A549 (cell line): ENCODE measurements around the gene CD80. TPM values are rescaled to one million over a fixed set of nuclear protein-coding genes. Genes with fewer than 3 reads are reported as not detected.
"Not testable (repeated sequence)": the region's sequence is repeated elsewhere in the genome, so short reads cannot be mapped to it uniquely, and the experiment has no call there.

Source experiments
- ATAC-seq, 2 experiments: fragments of 200-7000 bp in 1 of 2; fragments of >200 bp in 1 of 2; cut with Nextera tagmentation in 1 of 2; cut with Tn5 transposase in 1 of 2; 3 replicates each; pipeline versions ENCODE4 v1.8.0 to v1.9.1; 2018 to 2020; ENCODE audit warnings: mild to moderate bottlenecking in 1 of 2, moderate library complexity in 1 of 2
- CTCF ChIA-PET: fragments of 300-600 bp; sonication (Branson Sonifier 250); formaldehyde crosslinking; extraction: SDS; loops from one replicate; lab custom pipeline; 2021; ENCODE audit warnings: antibody characterized with exemption, inconsistent platforms; lab: Yijun Ruan, JAX
- POLR2A ChIA-PET: fragments of 350-600 bp; formaldehyde crosslinking; extraction: SDS; loops from one replicate; lab custom pipeline; 2021; ENCODE audit warnings: antibody characterized with exemption, inconsistent platforms; lab: Yijun Ruan, JAX
- DNase-seq, 2 experiments: peaks; one replicate each; pipeline versions ENCODE4 v3.0.0 to v3.0.0-alpha.2; 2011 to 2016; ENCODE audit warnings: low read depth in 1 of 2, low spot score in 1 of 2
- FAIRE-seq: peaks from 2 replicates; lab custom pipeline; 2011; peaks lifted over from hg19 to GRCh38; lab: Jason Lieb, UNC
- H3K27ac ChIP-seq, 2 experiments: fragments of >200 bp; sonication (Bioruptor Twin); formaldehyde crosslinking; 3 replicates each; pipeline ENCODE4 v1.5.1; 2016 to 2017
- H3K4me1 ChIP-seq: fragments of >200 bp; sonication (Bioruptor Twin); formaldehyde crosslinking; 3 replicates; pipeline ENCODE4 v1.6.1; 2016
- H3K4me2 ChIP-seq: fragments of >200 bp; sonication (Bioruptor Twin); formaldehyde crosslinking; 3 replicates; pipeline ENCODE4 v1.6.1; 2016
- H3K4me3 ChIP-seq: fragments of >200 bp; sonication (Bioruptor Twin); formaldehyde crosslinking; 3 replicates; pipeline ENCODE4 v1.5.1; 2016
- H3K9me3 ChIP-seq: fragments of >200 bp; sonication (Bioruptor Twin); formaldehyde crosslinking; 3 replicates; pipeline ENCODE4 v1.6.1; 2016
- BHLHE40 ChIP-seq: IDR thresholded peaks from 2 replicates; pipeline ENCODE4 v1.6.1; 2012; ENCODE audit warnings: low read depth, low read length, inconsistent platforms
- CBX2 ChIP-seq: fragments of 200-600 bp; sonication (generic); IDR thresholded peaks from 2 replicates; pipeline ENCODE4 v1.6.1; 2016; ENCODE audit warnings: low read depth, mild to moderate bottlenecking, borderline replicate concordance
- CBX8 ChIP-seq: fragments of 200-600 bp; sonication (generic); IDR thresholded peaks from 2 replicates; pipeline ENCODE4 v1.6.1; 2016
- CEBPB ChIP-seq, 2 experiments: fragments of >200 bp in 1 of 2; sonication (Bioruptor Twin) in 1 of 2; formaldehyde crosslinking in 1 of 2; IDR thresholded peaks; 2 replicates each; pipeline ENCODE4 v1.6.1; 2012 to 2016
- CTCF ChIP-seq: fragments of >200 bp; sonication (Bioruptor Twin); formaldehyde crosslinking; IDR thresholded peaks from 3 replicates; pipeline ENCODE4 v1.5.1; 2016
- E2F6 ChIP-seq: IDR thresholded peaks from 2 replicates; pipeline ENCODE4 v1.6.1; 2012; ENCODE audit warnings: low read depth, borderline replicate concordance
- EHMT2 ChIP-seq: fragments of 200-600 bp; sonication (generic); IDR thresholded peaks from 2 replicates; pipeline ENCODE4 v1.6.1; 2016; ENCODE audit warnings: antibody characterized with exemption, low read depth, mild to moderate bottlenecking, moderate library complexity
- GATA3 ChIP-seq: IDR thresholded peaks from 2 replicates; pipeline ENCODE4 v1.6.1; 2012; ENCODE audit warnings: borderline replicate concordance
- HDAC2 ChIP-seq: fragments of 200-600 bp; sonication (generic); IDR thresholded peaks from 2 replicates; pipeline ENCODE4 v1.6.1; 2016
- HES2 ChIP-seq: fragments of >200 bp; sonication (Bioruptor Twin); formaldehyde crosslinking; IDR thresholded peaks from 2 replicates; pipeline ENCODE4 v1.6.1; 2016
- HOXA7 ChIP-seq: fragments of 250-450 bp; sonication (Bioruptor Pico); IDR thresholded peaks from 2 replicates; pipeline ENCODE4 v1.5.0; 2020; ENCODE audit warnings: mild to moderate bottlenecking, moderate library complexity
- JUNB ChIP-seq: fragments of >200 bp; sonication (Bioruptor Twin); formaldehyde crosslinking; IDR thresholded peaks from 2 replicates; pipeline ENCODE4 v1.6.1; 2016
- KDM5A ChIP-seq: fragments of 200-600 bp; sonication (generic); IDR thresholded peaks from 2 replicates; pipeline ENCODE4 v1.6.1; 2016; ENCODE audit warnings: antibody characterized with exemption, mild to moderate bottlenecking
- MAFK ChIP-seq: fragments of 450-650 bp; IDR thresholded peaks from 2 replicates; pipeline ENCODE4 v1.6.1; 2014; ENCODE audit not compliant: partially characterized antibody
- MAZ ChIP-seq: fragments of 150-350 bp; IDR thresholded peaks from 2 replicates; pipeline ENCODE4 v1.6.1; 2014; ENCODE audit warnings: antibody characterized with exemption, low read depth, low read length, borderline replicate concordance
- NR3C1 ChIP-seq: fragments of >200 bp; sonication (Bioruptor Twin); formaldehyde crosslinking; IDR thresholded peaks from 3 replicates; pipeline ENCODE4 v1.6.1; 2017
- POLR2AphosphoS2 ChIP-seq: conservative IDR thresholded peaks from 2 replicates; pipeline ENCODE4 v1.6.1; 2012; ENCODE audit warnings: low read length, improper control_type of control experiment, inconsistent platforms
- USF2 ChIP-seq: fragments of 450-650 bp; IDR thresholded peaks from 2 replicates; pipeline ENCODE4 v1.6.1; 2014; ENCODE audit warnings: antibody characterized with exemption
- ZFP36 ChIP-seq: fragments of 450-650 bp; IDR thresholded peaks from 2 replicates; pipeline ENCODE4 v1.6.1; 2014; ENCODE audit warnings: borderline replicate concordance; ENCODE audit not compliant: partially characterized antibody
- ZSCAN20 ChIP-seq: fragments of 250-450 bp; sonication (Bioruptor Pico); IDR thresholded peaks from 2 replicates; pipeline ENCODE4 v1.8.0; 2022; ENCODE audit warnings: mild to moderate bottlenecking, moderate library complexity
- WGBS: methylation state at CpG from one replicate; pipeline ENCODE4 v1.1.6; 2017; ENCODE audit errors: missing lambda C conversion rate; 5-methylcytosine and 5-hydroxymethylcytosine counted together
- polyA plus RNA-seq, 4 experiments: library from polyadenylated mRNA; depleted of rRNA in 3 of 4; stranded (reverse); fragments of >200 nt; fragmentation: RNase III in 1 of 4; extraction: RNeasy Plus Mini Kit Qiagen cat#74134 plus additional on column Dnase treatment in 1 of 4; gene quantifications; 2 replicates in 3 of 4; 3 replicates in 1 of 4; pipeline ENCODE4 v1.2.3, GENCODE V29; 2011 to 2017

The CD80 gene
- polyA plus RNA-seq, 2 of the 4 experiments (the other 2 are of a cell fraction): 0.08 TPM; not detected in 1

GRCh38 chr3:119569156-119569555 is 9.7 kb upstream of the CD80 start:
- POLR2A ChIA-PET: no interaction called here
- WGBS: 72% methylated on average over 4 of the region's 4 CpGs
- H3K9me3 ChIP-seq: no peaks in the 10 kb centered on the region
- ATAC-seq (no peak), FAIRE-seq (no peak), DNase-seq (no peak)
- H3K4me2 ChIP-seq: no peak overlapping the region
- CTCF ChIA-PET: interaction anchor here (1.1 to 1.7 kb wide), 4 partner anchors 9 to 42 kb away, joined by 3 to 4 read pairs (median 4); no protein-coding TSS in a partner anchor
- no peak overlapping the region for H3K27ac ChIP-seq
- TF ChIP-seq POLR2AphosphoS2 (no peak), HES2 (no peak), GATA3 (no peak), ZFP36 (no peak), E2F6 (no peak), CBX8 (no peak), KDM5A (no peak), CBX2 (no peak), CTCF (no peak), BHLHE40 (no peak), USF2 (no peak), EHMT2 (no peak), JUNB (no peak), HDAC2 (no peak), ZSCAN20 (no peak), MAFK (no peak), MAZ (no peak), HOXA7 (CRISPR knock-in tag) (no peak)
- TF ChIP-seq, all 56 proteins: peak for 0
- no peak overlapping the region for H3K4me3 ChIP-seq
- H3K4me1 ChIP-seq: no peaks in the 10 kb centered on the region

GRCh38 chr3:119563334-119563733 is 3.9 kb upstream of the CD80 start:
- ATAC-seq, DNase-seq, H3K4me1 ChIP-seq, H3K4me2 ChIP-seq, H3K4me3 ChIP-seq, POLR2A ChIA-PET, H3K9me3 ChIP-seq, FAIRE-seq, H3K27ac ChIP-seq, CTCF ChIA-PET: not testable (repeated sequence)
- WGBS: 69% methylated on average over 2 of the region's 2 CpGs

GRCh38 chr3:119562307-119562961 is 3.0 kb upstream of the CD80 start:
- Histone ChIP-seq H3K27ac (no peak overlapping the region), H3K9me3 (no peaks in the 10 kb centered on the region), H3K4me1 (0 out of 3 replicates have a peak, but pooled peaks cover 3% of the 10 kb centered on the region), H3K4me2 (no peak overlapping the region), H3K4me3 (no peak overlapping the region)
- ATAC-seq: no peak
- TF ChIP-seq CEBPB (IDR thresholded peaks at IDR 0.05) (peak in 1 of 2 experiments; percentile 32; a peak in 2 of 4 replicates), NR3C1 (no peak)
- ChIA-PET CTCF (no interaction called here), POLR2A (no interaction called here)
- 68% methylated on average over 6 of the region's 6 CpGs for WGBS
- no peak for FAIRE-seq
- no peak for DNase-seq
